KMS-11 (cell line): ENCODE data around the gene FSIP1.

Experiments used
- H2AFZ ChIP-seq: fragments of 200-600 bp; sonication (generic); 2 replicates; pipeline ENCODE4 v1.6.1; 2016; ENCODE audit warnings: antibody characterized with exemption, mixed run types, low read depth
- H3K27ac ChIP-seq: fragments of 200-600 bp; sonication (generic); 2 replicates; pipeline ENCODE4 v1.6.1; 2016; ENCODE audit warnings: mild to moderate bottlenecking, mixed run types
- H3K27me3 ChIP-seq: fragments of 200-600 bp; sonication (generic); 2 replicates; pipeline ENCODE4 v1.6.1; 2017; ENCODE audit warnings: mild to moderate bottlenecking, low read depth, mixed run types, moderate library complexity; ENCODE audit not compliant: insufficient read depth
- H3K36me3 ChIP-seq: fragments of 200-600 bp; sonication (generic); 2 replicates; pipeline ENCODE4 v1.6.1; 2017; ENCODE audit warnings: mild to moderate bottlenecking, mixed run types; ENCODE audit not compliant: insufficient read depth
- H3K4me1 ChIP-seq: fragments of 200-600 bp; sonication (generic); 2 replicates; pipeline ENCODE4 v1.6.1; 2016; ENCODE audit warnings: mild to moderate bottlenecking, low read depth, mixed run types; ENCODE audit not compliant: poor library complexity, severe bottlenecking
- H3K4me2 ChIP-seq: fragments of 200-600 bp; sonication (generic); 2 replicates; pipeline ENCODE4 v1.7.0; 2016; ENCODE audit warnings: mild to moderate bottlenecking, mixed run types
- H3K4me3 ChIP-seq: fragments of 200-600 bp; sonication (generic); IDR thresholded peaks from 2 replicates; pipeline ENCODE4 v1.6.1; 2017; ENCODE audit warnings: low read depth, low read length, mixed read lengths; ENCODE audit not compliant: insufficient read depth
- H3K79me2 ChIP-seq: fragments of 200-600 bp; sonication (generic); 2 replicates; pipeline ENCODE4 v1.6.1; 2016; ENCODE audit warnings: low read depth, mixed run types; ENCODE audit not compliant: insufficient read depth
- H3K9ac ChIP-seq: fragments of 200-600 bp; sonication (generic); 2 replicates; pipeline ENCODE4 v1.6.1; 2016; ENCODE audit warnings: mild to moderate bottlenecking, mixed run types
- H4K20me1 ChIP-seq: fragments of 200-600 bp; sonication (generic); 2 replicates; pipeline ENCODE4 v1.6.1; 2016; ENCODE audit warnings: mild to moderate bottlenecking, mixed run types; ENCODE audit not compliant: insufficient read depth
- CTCF ChIP-seq: fragments of 200-600 bp; sonication (generic); conservative IDR thresholded peaks from 2 replicates; pipeline ENCODE4 v1.6.1; 2017; ENCODE audit warnings: low read depth, mild to moderate bottlenecking, antibody characterized with exemption, low read length, moderate library complexity, mixed read lengths

Gene FSIP1

GRCh38 chr15:39667382-39668127 lies 115.1 kb downstream of the FSIP1 start:
- no peaks in the 10 kb centered on the region for H3K27me3 ChIP-seq
- H3K4me1 ChIP-seq: no peaks in the 10 kb centered on the region
- H2AFZ ChIP-seq: no peak overlapping the region
- no peaks in the 10 kb centered on the region for H4K20me1 ChIP-seq
- no peak overlapping the region for H3K4me2 ChIP-seq
- no peak overlapping the region for H3K9ac ChIP-seq
- no peaks in the 10 kb centered on the region for H3K36me3 ChIP-seq
- no peak for TF ChIP-seq CTCF
- H3K4me3 ChIP-seq: no peak overlapping the region
- no peak overlapping the region for H3K27ac ChIP-seq
- H3K79me2 ChIP-seq: no peaks in the 10 kb centered on the region

- no peaks in the 10 kb centered on the region for H3K79me2 ChIP-seq
- no peak for TF ChIP-seq CTCF
- no peak overlapping the region for H3K27ac ChIP-seq
- no peaks in the 10 kb centered on the region for H4K20me1 ChIP-seq
- no peak overlapping the region for H3K4me2 ChIP-seq
- H3K36me3 ChIP-seq: no peaks in the 10 kb centered on the region
- H3K27me3 ChIP-seq: no peaks in the 10 kb centered on the region
- H3K4me1 ChIP-seq: no peaks in the 10 kb centered on the region
- H3K4me3 ChIP-seq: no peak overlapping the region
- H2AFZ ChIP-seq: no peak overlapping the region
- no peak overlapping the region for H3K9ac ChIP-seq
These were observed 116.0 kb downstream of the FSIP1 start for GRCh38 chr15:39666677-39667076.

- TF ChIP-seq CTCF: no peak
- Histone ChIP-seq H3K9ac (no peak overlapping the region), H4K20me1 (no peaks in the 10 kb centered on the region), H3K79me2 (no peaks in the 10 kb centered on the region), H3K27me3 (no peaks in the 10 kb centered on the region), H2AFZ (no peak overlapping the region), H3K4me3 (no peak overlapping the region), H3K4me1 (no peaks in the 10 kb centered on the region), H3K4me2 (no peak overlapping the region), H3K27ac (no peak overlapping the region), H3K36me3 (no peaks in the 10 kb centered on the region)
These were observed 116.9 kb downstream of the FSIP1 start for GRCh38 chr15:39665629-39666250.

GRCh38 chr15:39663704-39664250 lies 118.9 kb downstream of the FSIP1 start:
- no peaks in the 10 kb centered on the region for H3K36me3 ChIP-seq
- H2AFZ ChIP-seq: no peak overlapping the region
- H3K79me2 ChIP-seq: no peaks in the 10 kb centered on the region
- no peaks in the 10 kb centered on the region for H4K20me1 ChIP-seq
- no peak overlapping the region for H3K4me3 ChIP-seq
- no peak overlapping the region for H3K4me2 ChIP-seq
- no peak overlapping the region for H3K9ac ChIP-seq
- H3K27ac ChIP-seq: no peak overlapping the region
- no peaks in the 10 kb centered on the region for H3K27me3 ChIP-seq
- no peaks in the 10 kb centered on the region for H3K4me1 ChIP-seq
- no peak for TF ChIP-seq CTCF
